CD4-positive, alpha-beta T cell treated with Interferon gamma for 1 hour (primary cell): ENCODE results near the gene DSE.

Experiments
- DNase-seq: peaks from one replicate; pipeline ENCODE4 v3.0.0-alpha.2; 2020

Gene DSE

DNA sequence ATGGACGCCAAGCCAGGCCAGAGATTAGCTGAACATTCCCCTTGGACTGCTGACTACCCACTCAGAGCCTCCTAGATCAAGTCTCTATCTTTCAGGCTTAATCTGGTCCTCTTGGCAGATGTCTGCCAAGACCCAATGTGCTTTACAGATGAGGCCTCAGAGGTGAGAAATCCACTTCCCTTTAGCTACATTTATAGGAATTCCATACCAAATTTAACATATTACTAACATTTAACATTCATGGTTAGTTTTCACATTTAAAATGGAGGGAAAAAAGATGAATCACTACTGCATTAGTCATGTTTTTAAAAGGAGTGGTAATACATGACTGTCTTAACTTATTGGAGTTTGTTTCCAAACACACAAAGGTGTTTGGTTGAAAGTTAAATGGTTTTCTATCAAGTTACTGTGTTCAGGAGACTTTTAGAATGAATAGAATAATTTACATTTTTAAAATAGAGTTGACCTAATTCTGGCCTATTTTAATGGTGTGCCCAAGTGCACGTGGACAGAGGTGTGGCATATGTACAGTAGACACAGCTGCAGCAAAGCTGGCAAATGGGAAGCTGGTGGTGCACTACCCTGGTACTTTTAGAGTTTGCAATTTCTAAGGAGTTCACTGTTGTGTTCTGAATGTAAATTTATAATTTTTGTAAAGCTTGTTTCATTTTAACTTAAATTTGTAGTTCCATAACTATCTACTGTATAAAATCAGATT is 48.5 kb downstream of the DSE start:
- no peak for DNase-seq

DNA sequence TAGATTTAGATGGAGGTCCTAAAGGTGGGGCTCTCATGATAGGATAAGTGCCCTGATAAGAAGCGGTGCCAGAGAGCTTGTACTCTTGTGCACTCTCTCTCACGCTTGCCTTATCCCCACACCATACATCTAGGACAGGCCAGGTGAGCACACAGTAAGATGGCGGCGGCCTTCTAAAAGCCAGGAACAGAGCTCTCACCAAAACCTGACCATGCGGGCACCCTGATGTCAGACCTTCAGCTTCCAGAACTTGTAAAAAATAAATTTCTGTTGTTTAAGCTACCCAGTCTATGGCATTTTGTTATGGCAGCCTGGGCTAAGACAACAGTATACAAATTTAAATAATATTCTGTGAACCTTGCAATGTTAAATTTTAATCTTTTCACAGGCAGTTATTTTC is 49.6 kb downstream of the DSE start:
- DNase-seq = no peak

DNA sequence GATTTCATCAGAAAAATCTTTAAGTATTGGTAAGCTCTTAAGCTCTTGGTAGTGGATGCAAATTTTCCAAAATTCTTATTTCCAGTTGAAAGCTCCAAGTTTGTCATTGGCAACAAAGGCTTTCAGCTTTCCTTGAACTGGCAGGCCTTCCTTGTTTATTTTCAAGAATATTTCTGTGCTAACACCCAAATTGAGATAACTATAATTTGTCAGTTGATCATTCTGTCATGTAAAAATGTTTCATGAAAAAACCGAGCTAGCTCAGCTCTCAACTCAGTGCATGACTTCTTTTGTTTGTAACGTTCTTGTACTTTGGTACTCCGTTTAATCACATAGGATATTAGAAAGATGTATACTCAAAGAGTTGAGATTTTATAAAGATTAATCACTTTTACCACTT is 51.5 kb downstream of the DSE start:
- DNase-seq = no peak

DNA sequence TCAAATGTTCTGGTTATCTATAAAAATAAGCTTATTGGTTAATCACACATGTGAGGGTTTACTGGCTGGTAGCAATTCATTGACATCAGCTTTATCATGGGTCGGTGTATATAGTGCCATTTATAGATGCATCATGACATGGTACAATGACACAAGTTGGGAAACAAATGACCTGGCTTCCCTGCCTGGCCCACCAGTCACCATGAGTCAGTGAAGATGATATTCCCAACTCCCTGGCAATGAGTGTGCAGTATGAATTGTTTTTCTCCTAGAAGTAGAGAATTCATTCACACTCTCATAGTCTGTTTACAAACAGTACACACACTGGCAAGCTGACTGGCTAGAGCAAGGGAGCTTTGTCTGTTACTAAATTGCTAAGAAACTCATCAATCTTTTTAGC is 53.3 kb downstream of the DSE start:
- DNase-seq = no peak

DNA sequence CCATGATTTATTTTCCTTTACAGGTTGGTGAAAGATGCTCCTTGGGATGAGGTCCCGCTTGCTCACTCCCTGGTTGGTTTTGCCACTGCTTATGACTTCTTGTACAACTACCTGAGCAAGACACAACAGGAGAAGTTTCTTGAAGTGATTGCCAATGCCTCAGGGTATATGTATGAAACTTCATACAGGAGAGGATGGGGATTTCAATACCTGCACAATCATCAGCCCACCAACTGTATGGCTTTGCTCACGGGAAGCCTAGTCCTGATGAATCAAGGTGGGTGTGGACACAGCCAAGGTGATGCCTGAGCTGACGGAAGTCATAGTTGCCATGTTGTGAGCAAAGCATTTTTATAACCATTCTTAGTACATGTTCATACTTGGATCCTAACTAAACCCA is 55.8 kb downstream of the DSE start:
- DNase-seq = no peak

DNA sequence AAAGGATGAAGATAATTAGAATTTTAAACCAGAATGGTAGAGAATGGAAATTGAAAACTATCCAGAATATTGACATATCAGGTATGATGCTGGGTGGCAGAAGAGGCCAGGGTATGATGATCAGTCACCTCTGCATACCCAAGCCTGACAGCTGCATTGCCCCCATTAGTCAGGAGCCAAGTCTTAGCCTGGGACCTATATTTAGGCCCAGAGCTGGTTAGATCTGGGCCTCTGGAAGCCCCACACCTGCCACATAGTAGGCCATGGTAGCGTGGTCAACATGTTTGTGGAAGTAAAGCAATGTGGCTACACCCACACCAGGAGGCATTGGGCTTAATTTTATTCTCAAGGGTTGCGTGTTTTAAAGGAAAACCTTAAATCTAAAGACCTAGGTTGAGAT is 58.4 kb downstream of the DSE start:
- DNase-seq = no peak

DNA sequence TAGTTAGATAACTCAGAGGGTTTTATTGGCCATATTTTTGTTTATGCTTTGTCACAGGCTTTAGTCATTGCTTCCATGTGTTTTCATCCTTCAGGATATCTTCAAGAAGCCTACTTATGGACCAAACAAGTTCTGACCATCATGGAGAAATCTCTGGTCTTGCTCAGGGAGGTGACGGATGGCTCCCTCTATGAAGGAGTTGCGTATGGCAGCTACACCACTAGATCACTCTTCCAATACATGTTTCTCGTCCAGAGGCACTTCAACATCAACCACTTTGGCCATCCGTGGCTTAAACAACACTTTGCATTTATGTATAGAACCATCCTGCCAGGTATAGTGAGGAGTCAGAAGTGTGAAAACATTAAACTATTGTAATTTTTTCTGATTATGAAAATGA is 60.1 kb downstream of the DSE start:
- no peak for DNase-seq

DNA sequence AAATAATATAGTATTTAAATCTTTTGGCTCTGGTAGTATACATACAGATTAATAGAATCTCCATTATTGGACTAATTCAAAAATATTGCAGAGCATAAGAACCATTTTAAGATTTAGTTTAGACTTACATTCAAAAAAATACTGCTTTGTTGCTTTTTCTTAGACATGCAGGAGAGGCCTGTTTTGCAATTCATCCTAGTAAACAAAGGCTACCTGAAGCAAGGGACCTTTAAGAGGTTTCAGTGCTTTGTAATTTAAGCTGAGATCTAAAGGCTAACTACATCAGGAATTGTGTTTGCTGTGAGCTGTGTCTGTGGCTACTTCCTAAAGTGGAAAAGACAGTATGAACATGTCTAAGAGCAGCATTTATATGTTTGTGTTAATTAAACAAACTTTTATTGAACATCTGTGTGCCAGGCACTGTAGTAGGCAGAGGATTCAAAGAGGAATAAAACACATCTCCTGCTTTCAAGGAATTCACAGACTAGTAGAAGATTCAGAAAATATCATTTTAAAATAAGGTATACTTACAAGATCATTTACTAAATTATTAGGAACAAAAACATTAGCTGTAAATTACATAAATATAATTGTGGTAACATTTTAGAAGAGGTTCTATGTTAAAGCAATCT is 61.3 kb downstream of the DSE start:
- DNase-seq = no peak

DNA sequence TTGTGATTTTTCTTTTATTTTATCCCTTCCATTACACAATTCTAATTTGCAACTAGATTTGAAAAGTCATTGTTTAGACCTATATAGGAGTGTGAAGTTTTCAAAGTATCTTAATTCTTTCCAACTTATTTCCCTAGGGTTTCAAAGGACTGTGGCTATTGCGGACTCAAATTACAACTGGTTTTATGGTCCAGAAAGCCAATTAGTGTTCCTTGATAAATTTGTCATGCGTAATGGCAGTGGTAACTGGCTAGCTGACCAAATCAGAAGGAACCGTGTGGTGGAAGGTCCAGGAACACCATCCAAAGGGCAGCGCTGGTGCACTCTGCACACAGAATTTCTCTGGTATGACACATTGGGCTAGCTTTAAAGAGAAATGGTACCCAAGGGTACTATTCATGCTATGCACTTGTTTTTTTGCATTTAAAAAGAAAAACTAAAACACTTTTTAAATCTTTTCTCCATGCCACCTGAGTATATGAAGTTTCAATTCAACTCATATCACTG is 62.5 kb downstream of the DSE start:
- no peak for DNase-seq

DNA sequence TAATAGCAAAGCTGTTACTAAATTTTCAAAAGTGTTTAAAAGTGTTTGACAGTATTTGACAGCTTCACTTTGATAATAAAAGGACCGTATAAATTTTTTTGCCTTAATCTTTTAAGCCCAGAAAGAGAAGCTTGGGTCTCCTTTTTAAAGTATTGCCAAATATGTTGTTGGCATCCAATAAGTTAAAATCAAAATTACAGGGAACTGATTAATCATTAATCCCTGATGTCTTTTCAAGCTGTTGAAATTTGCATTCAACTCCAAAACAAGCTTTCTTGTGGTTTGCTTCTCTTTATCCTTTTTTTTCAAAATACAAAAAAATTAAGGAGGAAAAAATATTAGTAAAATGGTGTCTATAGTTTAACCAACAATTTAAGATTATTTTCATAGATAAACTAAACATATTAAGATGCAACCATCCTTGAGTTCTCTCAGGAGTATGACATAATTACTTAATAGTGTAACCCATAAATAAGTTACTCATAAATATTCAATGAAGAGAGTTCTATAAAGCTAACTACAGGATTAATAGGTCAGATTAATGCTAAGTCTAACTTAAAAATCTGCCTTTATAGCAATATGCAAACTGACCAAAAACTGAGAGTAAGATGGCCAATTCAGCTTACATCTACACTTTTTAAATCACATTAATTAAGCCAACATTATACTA is 63.4 kb downstream of the DSE start:
- no peak for DNase-seq

DNA sequence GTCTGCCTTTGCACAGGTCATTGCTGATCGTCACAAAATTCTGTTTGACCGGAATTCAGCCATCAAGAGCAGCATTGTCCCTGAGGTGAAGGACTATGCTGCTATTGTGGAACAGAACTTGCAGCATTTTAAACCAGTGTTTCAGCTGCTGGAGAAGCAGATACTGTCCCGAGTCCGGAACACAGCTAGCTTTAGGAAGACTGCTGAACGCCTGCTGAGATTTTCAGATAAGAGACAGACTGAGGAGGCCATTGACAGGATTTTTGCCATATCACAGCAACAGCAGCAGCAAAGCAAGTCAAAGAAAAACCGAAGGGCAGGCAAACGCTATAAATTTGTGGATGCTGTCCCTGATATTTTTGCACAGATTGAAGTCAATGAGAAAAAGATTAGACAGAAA is 65.8 kb downstream of the DSE start:
- no peak for DNase-seq

DNA sequence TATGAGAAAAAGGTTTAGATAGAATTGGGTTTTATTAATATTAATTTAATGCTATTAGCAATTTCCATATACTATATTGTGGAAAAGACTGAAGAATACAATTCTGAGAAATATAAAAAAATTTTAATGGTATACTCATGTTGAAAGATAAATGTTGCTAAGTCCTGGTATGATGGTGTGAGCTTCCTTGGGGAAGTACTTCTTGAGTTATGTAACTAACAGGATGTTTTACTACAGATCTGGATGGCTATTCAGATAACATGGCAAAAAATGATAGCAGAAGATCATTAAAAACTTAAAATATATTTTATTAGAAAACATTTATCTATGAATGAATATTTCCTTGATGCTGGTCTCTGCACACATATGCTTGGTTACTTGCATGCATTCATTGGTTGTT is 66.9 kb downstream of the DSE start:
- DNase-seq = no peak

DNA sequence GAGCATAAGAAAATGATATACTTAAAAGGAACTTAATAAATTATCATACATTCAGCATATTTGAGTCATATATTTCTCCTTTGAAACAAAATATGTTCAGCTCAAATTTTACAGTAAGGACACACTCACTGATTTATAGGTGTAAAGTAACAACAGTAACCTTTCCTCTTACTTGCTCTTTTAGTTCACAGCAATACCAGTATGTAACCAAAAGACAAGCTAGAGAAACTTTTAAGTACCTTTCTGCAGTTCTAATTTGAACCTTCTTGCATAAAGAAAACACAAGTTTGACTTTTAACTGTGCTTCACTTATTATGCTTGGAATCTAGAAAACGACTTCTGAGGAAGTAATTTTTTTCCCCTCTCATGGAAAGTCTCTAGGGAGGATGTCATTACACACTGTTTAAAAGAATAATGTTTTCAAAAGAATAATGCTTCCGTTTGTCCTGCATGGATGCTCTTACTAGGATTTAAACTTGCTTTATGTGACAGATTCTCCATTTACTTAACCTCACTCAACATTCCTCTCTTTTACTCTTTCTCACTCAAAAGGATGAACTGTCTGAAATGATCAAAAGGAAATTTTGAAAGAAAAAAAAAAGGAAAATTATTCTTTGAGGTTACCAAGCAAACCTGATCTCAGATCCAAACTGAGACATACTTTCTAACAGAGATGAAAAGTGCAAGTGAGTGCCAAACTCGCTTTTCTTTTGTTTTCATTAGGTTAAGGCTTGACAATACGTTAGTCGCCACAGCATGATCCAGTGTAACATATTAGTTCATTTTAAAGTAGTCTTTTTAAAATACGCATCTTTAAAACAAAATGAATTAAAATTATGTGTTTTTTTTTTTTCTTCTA is 68.1 kb downstream of the DSE start:
- no peak for DNase-seq

DNA sequence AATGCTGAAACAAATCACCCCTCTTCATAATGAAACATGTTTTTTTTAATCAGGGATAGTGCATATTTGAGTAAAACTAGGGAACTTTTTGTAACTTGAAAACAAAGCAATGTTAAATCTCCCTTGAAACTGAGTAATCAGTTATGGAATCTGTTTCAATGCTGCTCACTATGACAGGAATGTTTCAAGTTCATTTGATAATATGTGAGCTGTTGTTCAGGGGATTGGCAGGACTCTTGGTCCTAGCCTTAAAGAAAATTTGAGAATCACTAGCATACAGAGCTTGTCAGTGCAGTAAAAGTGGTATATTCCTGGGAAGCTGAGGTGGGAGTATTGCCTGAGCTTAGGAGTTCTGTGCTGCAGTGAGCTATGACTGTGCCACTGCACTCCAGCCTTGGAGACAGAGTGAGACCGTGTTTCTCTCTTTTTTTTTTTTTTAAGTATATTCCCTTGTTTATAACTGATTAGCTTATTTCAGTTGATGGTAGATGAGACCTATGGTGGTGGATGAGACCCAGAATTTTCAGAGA is 68.8 kb downstream of the DSE start:
- DNase-seq = no peak

DNA sequence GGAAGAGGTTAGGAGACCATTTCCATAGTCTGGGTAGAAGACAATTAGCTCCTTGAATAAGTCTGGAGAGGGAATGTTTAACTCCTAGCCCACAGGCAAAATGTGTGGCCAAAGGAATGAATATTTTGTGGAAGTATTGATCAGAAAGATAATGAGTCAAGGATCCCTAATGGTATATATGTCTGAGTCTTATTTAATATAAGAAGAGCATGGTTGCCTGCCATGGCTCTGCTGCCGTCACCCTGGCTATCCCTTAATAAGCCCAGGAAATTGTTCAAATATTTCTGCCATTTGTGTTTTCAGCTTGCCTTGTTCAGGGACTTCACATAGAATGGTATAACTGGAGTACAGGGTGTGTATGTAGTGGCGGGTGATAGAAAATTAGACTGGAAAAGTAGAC is 72.4 kb downstream of the DSE start:
- no peak for DNase-seq

DNA sequence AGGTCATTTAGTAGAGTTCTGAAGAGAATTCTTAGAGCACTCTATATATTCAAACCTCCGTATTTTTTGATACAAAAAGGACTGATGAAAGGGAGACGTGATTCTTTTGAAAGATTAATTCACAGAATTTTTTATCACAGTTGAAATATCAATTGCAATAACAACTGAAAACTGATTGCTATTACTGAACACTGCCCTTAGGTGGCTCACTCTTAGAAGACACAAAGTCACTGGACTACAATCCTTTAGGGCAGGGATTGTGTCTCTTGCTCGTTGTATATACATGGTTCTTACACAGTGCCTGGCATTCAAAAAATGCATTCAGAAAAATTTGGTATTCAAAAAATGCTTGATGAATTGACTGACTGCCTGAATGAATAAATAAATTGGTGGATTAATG is 73.3 kb downstream of the DSE start:
- no peak for DNase-seq

DNA sequence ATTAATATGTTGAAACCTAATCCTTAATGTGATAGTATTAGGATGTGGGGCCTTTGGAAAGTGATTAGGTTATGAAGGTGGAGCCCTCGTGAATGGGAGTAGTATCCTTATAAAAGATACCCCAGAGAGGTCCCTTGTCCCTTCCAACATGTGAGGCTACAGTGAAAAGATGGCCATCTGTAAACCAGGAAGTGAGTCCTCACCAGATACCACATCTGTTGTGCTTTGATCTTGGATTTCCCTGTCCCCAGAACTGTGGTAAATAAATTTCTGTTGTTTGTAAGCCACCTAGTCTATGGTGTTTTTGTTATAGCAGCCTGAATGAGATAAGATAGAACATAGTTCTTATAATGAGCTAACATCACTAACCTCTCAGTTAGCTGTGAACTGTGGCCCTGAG is 73.8 kb downstream of the DSE start:
- no peak for DNase-seq

DNA sequence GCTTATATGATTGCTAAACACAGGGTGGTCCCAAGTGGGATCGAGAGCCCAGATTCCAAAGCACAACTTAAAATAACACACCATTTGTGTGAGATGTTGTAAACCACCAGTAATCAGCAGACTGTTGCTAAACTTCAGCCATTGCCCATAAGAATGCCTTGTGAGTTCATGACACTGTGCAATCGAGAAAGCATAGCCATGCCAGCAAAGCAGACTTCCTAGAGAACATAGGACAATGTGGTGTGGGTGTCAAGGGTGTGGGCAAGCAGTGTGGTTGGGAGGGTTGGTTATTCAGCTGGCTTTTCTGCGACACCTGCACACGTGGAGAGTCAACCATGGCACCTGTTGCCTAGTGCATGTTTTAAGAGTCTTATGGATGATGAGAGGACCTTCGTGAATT is 74.4 kb downstream of the DSE start:
- DNase-seq = no peak

DNA sequence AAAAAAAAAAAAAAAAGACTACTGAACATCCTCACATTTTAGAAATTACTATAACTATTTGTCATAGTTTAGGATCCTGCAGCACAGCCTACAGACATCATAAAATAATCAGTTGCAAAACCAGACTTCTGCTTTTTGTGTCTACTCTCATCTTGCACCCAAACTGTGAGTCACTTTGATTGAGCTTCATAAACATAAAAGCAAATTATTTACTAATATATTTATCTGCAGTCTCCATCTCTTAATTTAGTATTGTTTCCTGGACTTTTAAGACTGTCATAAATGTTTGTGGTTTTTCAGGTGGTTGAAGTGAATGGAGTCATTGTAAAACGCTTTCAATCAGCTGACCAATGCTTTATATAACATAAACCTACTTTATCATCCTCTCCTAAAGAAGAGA is 75.7 kb downstream of the DSE start:
- DNase-seq = no peak

DNA sequence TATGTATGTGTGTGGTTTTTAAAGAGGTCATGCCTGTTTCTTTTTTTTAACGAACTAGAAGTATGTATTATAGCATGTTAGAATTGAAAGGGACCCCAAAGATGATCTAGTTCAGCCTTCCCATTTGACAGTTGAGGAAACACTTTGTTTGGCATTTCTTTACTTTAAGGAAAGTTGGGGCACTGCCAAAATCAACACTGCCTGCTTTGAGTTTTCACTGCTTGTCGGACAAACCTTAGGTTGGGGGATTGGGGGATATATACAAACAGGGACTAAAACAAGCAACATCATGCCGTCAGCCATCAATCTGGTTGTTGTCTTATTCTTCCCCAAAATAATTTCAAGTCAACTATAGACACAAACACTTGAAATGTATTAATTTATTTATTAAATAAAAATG is 76.3 kb downstream of the DSE start:
- no peak for DNase-seq

DNA sequence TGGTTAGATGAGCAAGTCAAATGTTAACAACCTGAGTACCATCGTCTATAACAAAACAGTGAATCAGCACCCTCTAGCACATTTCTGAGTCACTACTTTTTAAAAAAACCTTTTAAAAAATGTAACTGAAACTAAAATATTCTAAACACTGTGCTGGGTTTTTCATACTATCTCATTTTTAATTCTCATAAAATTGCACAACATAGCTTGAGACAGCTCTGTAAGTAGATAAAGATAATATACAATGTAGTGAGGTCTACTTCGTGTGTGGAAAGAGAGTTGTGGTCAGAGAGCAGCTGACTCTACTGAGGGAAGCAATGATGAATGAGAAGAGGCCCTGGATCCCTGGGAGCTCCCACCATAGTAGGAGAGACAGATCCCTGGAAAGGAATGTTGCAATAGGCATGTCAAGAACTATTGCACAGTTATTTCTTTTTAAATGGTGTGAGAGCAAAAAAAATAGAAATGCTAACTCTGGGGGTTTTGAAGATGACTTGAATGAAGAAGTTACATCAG is 76.8 kb downstream of the DSE start:
- no peak for DNase-seq

DNA sequence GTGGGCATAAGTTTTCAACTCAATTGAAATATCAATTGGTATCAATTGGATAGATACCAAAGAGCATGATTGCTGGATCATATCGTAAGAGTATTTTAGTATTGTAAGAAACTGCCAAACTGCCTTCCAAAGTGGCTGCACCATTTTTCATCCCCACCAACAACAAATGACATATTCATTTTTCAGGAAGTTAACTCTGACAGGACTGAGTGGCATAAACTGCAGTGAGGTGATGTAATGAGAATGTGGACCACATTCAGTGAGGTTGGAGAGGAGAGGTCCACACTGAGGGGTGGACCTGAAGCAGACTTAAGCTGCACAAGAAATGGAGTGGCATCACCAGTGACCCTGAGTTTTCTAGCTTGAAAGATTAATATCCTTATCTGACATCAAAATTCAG is 78.8 kb downstream of the DSE start:
- DNase-seq = no peak

DNA sequence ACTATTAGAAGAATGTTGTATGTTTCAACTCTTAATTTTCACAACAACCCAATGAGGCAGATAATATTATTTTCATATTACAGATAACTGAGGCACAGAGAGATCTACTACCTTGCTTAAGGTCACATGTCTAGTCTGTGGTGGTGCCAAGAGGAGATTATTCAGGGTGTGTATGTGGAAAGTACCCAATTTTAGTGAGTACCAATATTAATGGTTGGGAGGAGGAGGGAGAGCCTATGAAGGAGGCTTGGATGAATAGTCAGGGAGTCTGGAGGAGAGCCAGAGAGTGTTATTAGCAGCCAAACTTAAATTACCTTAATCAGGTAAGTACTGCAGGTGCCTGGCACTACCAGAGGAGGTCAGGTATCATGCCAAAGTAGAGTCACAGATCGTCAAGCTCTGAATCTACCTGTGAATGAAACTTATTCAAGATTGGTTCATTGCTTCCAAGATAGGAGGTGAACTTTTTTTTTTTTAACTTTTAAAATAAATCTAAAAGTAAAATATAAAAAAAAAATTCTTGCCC is 79.5 kb downstream of the DSE start:
- no peak for DNase-seq
